GM12864 (cell line): ENCODE results near the gene PARVB.
A peak's percentile ranks its signal among the peaks of the same experiment; 100 is the strongest.

Experiments used
- DNase-seq: peaks from one replicate; pipeline ENCODE4 v3.0.0-alpha.2; 2011; ENCODE audit warnings: low read depth
- H3K4me3 ChIP-seq: 2 replicates; pipeline ENCODE4 v1.5.1; 2011; ENCODE audit warnings: mild to moderate bottlenecking, low read depth, low read length, control low read depth
- TF ChIP-seq, protein P1 (sequence below): IDR thresholded peaks from 2 replicates; pipeline ENCODE4 v1.5.1; 2011; ENCODE audit warnings: low read depth, mild to moderate bottlenecking, moderate library complexity, low read length, control low read depth, inconsistent platforms; ENCODE audit errors: missing control alignments

PARVB gene

DNA sequence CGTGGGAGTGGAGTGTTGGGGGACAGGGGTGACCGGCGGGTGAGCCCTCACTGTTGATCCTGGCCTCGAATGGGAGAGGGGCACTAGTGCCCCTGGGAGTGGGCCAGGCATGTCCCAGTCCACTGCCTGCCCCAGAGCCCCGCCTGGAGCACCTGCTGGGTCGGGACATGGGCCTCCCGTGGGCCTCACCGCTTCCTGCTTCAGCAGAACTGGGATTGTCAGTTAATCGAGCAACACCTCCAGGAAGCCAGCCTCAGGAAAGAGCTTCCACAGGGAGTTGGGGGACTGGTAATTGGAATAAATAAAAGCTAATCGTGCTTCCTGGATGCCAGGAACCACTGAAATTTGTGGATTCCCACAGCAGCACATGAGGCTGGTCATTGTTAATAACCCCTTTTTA lies 43.8 kb downstream of the PARVB start:
- TF ChIP-seq, protein P1, sequence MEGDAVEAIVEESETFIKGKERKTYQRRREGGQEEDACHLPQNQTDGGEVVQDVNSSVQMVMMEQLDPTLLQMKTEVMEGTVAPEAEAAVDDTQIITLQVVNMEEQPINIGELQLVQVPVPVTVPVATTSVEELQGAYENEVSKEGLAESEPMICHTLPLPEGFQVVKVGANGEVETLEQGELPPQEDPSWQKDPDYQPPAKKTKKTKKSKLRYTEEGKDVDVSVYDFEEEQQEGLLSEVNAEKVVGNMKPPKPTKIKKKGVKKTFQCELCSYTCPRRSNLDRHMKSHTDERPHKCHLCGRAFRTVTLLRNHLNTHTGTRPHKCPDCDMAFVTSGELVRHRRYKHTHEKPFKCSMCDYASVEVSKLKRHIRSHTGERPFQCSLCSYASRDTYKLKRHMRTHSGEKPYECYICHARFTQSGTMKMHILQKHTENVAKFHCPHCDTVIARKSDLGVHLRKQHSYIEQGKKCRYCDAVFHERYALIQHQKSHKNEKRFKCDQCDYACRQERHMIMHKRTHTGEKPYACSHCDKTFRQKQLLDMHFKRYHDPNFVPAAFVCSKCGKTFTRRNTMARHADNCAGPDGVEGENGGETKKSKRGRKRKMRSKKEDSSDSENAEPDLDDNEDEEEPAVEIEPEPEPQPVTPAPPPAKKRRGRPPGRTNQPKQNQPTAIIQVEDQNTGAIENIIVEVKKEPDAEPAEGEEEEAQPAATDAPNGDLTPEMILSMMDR: no peak
- no peak for DNase-seq
- no peak overlapping the region; the same call in 1 of the 2 replicates for H3K4me3 ChIP-seq

DNA sequence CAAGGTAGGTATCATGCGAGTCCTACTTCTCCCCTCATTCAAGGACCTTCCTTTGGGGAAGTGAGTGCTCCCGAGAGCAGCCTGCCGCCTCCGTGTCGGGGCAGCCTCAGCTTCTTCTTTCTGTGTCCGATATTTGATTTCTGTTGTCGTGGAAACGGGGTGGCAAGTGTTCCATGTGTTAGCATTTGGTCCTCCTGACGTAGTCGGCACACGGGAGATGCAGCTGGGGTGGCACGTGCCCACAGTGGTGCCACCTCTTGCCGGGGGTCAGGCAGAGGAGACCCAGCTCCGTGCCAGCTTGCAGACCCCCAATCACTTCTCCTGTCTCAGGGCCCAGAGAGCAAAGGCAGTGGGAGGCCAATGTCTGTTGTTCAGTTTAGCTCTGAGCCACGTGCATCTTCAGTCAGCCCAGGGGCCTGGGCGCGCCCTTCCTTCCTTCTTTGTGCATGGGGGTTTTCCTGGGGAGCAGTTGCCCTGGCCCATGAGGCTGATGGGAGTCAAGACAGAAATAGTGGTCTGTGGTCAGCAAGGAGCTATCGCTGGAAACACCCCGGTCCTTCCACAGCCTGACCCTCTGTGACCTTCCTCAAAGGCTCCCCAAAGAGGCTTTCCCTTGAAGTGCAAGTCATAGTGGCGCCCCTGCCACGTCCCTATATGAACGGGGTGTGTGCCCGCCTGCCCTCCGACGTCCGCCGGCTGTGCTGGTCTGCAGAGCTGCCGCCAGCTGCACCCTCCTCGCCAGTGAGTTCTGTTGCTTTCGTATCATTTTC lies 44.5 kb downstream of the PARVB start:
- DNase-seq: peak; percentile 31

GRCh38 chr22:44070029-44070428 lies 45.9 kb downstream of the PARVB start:
- H3K4me3 ChIP-seq: no peak overlapping the region
- no peak for DNase-seq

More for the DNA sequence above, 44.5 kb downstream of the PARVB start:
- H3K4me3 ChIP-seq: no peak overlapping the region; the same call in 1 of the 2 replicates
- TF ChIP-seq, protein P1: no peak

DNA sequence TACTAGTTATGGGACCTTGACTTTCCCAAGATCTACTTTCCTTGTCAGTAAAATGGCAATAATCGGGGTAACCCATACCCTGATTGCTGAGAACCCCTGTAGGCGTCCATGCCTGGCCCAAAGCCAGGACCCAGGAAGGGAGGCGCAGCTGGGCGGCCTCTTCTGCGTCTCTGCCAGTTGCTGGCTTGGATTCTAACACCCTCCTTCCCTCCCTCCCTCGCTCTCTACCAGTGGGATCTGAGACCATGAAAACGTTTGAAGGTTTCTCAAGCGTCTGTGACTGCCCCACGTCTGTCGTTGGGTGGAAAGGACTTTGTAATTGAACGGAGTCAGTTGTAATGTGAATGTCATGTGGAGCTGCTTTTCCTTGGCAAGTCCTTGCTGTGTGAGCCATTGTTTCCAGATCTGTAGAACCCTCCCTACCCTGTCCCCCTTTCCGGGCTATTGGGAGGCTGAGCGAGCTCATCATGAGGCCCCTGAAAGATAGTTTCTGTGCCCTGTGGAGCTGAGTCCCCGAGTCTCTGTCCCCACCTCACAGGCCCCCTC lies 47.8 kb downstream of the PARVB start:
- DNase-seq: no peak
- H3K4me3 ChIP-seq: no peak overlapping the region
- TF ChIP-seq, protein P1: no peak

More at GRCh38 chr22:44070029-44070428, 45.9 kb downstream of the PARVB start:
- TF ChIP-seq, protein P1: no peak

GRCh38 chr22:44074337-44074984 lies 50.4 kb downstream of the PARVB start:
- TF ChIP-seq, protein P1: no peak
- DNase-seq: no peak
- no peak overlapping the region for H3K4me3 ChIP-seq

DNA sequence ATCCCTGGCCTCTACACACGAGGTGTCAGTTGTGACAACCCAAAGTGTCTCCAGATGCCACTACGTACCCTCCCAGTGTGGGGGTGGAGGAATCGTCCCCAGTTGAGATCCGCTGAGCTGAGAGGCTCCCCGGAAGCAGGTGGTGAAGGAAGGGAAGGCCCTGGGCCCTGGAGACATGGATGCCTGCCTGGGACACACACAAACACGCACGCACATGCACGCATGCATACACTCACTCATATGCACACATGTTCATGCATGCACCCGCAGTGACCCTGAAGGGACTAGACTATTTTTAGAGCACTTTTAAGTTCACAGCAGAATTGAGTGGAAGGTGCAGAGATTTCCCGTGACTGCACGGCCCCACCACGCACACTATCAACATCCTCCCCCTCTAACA lies 50.9 kb downstream of the PARVB start:
- DNase-seq: no peak
- TF ChIP-seq, protein P1: no peak
- no peak overlapping the region for H3K4me3 ChIP-seq
